Panc1 (cell line): ENCODE data around the gene MSH3.

ENCODE experiments used
- CTCF ChIP-seq: fragments of 450-650 bp; IDR thresholded peaks from 2 replicates; pipeline ENCODE4 v1.5.1; 2017; ENCODE audit warnings: mild to moderate bottlenecking
- POLR2AphosphoS5 ChIP-seq: IDR thresholded peaks from 2 replicates; pipeline ENCODE4 v1.6.1; 2012; ENCODE audit warnings: mild to moderate bottlenecking, low read depth, low read length, moderate library complexity
- TCF7L2 ChIP-seq: IDR thresholded peaks from 2 replicates; pipeline ENCODE4 v1.6.1; 2011; ENCODE audit warnings: mild to moderate bottlenecking, low read depth, low read length, inconsistent platforms
- TF ChIP-seq, protein P1 (sequence below), 2 experiments: IDR thresholded peaks; 2 replicates each; pipeline ENCODE4 v1.6.1; 2011 to 2012; ENCODE audit warnings: low read depth in 2 of 2, control low read depth in 1 of 2, low read length in 1 of 2, mild to moderate bottlenecking in 1 of 2, moderate library complexity in 1 of 2; ENCODE audit not compliant: insufficient read depth in 1 of 2

DNA sequence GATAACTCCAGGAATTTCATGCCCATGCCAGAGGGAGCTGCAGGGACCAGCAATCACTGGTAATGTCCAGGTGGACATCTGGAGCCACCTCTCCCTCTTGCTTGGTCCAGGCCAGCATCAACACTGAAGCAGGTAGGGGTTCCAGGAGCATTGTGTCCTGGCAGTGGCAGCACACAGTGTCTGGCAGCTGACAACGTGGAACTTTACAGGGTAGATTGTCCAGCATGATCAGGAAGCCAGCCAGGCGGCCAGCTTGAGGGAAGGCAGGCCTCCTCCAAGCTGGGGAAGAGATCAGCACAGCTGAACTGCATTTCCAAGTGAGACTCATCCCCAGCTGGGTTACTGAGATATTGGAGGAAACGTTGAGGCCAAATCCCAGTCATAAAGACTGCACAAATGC, 223.1 kb downstream of the MSH3 start:
- TF ChIP-seq CTCF (no peak), TCF7L2 (no peak), POLR2AphosphoS5 (no peak)
- TF ChIP-seq, protein P1, sequence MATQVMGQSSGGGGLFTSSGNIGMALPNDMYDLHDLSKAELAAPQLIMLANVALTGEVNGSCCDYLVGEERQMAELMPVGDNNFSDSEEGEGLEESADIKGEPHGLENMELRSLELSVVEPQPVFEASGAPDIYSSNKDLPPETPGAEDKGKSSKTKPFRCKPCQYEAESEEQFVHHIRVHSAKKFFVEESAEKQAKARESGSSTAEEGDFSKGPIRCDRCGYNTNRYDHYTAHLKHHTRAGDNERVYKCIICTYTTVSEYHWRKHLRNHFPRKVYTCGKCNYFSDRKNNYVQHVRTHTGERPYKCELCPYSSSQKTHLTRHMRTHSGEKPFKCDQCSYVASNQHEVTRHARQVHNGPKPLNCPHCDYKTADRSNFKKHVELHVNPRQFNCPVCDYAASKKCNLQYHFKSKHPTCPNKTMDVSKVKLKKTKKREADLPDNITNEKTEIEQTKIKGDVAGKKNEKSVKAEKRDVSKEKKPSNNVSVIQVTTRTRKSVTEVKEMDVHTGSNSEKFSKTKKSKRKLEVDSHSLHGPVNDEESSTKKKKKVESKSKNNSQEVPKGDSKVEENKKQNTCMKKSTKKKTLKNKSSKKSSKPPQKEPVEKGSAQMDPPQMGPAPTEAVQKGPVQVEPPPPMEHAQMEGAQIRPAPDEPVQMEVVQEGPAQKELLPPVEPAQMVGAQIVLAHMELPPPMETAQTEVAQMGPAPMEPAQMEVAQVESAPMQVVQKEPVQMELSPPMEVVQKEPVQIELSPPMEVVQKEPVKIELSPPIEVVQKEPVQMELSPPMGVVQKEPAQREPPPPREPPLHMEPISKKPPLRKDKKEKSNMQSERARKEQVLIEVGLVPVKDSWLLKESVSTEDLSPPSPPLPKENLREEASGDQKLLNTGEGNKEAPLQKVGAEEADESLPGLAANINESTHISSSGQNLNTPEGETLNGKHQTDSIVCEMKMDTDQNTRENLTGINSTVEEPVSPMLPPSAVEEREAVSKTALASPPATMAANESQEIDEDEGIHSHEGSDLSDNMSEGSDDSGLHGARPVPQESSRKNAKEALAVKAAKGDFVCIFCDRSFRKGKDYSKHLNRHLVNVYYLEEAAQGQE (IDR thresholded peaks at IDR 0.05; ENCODE audit: insufficient read depth in 1 of 2, low read depth in 2 of 2, low read length in 1 of 2): no peak
